ENCODE data around the gene PSD4.

The PSD4 gene

DNA sequence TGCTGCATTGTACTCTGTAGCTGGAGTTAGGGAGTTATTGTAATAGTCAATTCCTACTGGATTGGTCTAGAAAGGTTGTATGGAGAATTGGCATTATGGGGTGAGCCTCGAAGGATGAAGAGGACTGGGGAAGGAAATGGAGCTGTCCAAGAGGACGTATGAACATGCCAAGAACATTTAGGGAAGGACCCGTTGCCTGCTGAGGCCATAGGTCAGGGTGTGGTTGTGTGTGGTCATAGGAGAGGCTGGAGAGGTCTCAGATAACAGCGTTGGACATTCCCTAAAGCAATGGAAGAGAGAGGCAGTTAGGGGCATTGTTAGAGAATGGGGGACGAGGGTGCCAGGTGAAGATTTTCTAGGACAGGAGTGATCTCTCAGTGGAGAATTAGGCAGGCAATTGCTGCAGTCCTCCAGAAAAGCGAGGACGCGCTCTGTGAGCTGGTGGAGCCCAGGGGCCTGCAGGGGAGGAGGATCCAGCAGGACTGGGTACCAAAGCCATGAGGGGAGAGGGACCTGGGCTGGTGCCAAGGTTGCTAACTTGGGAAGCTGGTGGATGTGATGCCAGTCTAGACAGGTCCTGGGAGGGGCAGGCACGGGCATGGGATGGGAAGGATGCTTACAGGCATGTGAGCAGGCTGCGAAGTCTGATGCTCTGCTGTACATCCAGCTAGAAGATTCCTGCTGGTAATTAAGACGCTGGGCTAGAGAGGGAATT is 9.4 kb upstream of the PSD4 start:
- Histone ChIP-seq H3K27me3 (ENCODE audit: insufficient read depth, low read depth, severe bottlenecking) (no peaks in the 10 kb centered on the region), H3K36me3 (no peaks in the 10 kb centered on the region), H3K4me3 (ENCODE audit: low read depth, low read length) (no peak overlapping the region), H3K9me3 (ENCODE audit: severe bottlenecking) (no peaks in the 10 kb centered on the region), H3K27ac (no peak overlapping the region)
- no peak for DNase-seq
- TF ChIP-seq, protein P1, sequence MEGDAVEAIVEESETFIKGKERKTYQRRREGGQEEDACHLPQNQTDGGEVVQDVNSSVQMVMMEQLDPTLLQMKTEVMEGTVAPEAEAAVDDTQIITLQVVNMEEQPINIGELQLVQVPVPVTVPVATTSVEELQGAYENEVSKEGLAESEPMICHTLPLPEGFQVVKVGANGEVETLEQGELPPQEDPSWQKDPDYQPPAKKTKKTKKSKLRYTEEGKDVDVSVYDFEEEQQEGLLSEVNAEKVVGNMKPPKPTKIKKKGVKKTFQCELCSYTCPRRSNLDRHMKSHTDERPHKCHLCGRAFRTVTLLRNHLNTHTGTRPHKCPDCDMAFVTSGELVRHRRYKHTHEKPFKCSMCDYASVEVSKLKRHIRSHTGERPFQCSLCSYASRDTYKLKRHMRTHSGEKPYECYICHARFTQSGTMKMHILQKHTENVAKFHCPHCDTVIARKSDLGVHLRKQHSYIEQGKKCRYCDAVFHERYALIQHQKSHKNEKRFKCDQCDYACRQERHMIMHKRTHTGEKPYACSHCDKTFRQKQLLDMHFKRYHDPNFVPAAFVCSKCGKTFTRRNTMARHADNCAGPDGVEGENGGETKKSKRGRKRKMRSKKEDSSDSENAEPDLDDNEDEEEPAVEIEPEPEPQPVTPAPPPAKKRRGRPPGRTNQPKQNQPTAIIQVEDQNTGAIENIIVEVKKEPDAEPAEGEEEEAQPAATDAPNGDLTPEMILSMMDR (IDR thresholded peaks at IDR 0.05; ENCODE audit: low read depth, low read length), result no peak

DNA sequence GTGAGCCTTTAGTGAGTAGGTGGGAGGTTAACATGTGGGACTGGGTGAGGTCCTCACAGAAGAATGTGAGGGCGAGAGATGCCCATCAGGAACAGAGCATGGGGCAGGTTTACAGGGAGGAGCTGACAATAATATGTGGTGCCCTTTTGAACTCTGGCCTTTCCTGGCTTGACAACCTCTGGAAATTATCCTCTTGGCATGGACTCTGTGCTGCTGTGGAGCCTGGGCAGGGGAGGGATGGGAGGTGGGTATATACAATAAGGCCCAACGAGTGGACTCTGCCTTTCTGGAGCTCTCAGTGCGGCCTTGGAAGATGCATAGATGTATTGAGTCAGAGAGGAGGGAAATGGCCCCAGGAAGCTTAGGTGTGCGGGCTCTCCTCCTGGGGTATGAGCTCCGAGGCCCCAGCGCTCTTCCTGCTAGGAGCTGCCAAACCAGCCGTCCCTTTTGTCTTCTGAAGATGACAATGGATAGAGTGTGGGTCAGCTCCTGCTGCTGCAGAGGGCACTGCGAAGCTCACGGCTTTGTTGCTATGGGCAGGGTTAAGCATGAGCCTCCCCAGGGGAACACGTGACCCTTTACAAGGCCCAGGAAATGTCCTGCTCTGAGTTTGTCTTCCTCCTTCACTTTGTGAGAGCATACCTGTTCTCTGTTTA is 8.7 kb upstream of the PSD4 start:
- H3K36me3 ChIP-seq, result no peaks in the 10 kb centered on the region
- TF ChIP-seq, protein P1 (IDR thresholded peaks at IDR 0.05; ENCODE audit: low read depth, low read length), result no peak
- H3K4me3 ChIP-seq (ENCODE audit: low read depth, low read length), result no peak overlapping the region
- no peaks in the 10 kb centered on the region for H3K9me3 ChIP-seq (ENCODE audit: severe bottlenecking)
- H3K27ac ChIP-seq, result no peak overlapping the region
- peak; percentile 31 for DNase-seq
- no peaks in the 10 kb centered on the region for H3K27me3 ChIP-seq (ENCODE audit: insufficient read depth, low read depth, severe bottlenecking)

DNA sequence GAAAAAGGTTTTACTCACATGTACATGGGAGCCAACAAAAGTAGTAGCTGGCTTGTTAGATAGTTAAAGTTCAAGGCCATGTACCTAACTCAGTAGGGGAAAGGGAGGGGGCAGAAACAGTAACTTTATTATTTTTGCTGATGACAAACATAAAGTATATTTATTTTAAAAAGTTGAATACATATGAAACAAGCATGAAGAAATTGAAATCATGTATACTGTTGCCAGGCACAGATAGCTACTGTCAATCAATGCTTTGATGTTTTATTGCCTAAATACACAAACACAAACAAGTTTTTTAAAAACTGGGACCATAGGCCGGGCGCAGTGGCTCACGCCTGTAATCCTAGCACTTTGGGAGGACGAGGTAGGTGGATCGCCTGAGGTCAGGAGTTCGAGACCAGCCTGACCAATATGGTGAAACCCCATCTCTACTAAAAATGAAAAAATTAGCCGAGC is 7.6 kb upstream of the PSD4 start:
- no peak for DNase-seq
- Histone ChIP-seq H3K27me3 (ENCODE audit: insufficient read depth, low read depth, severe bottlenecking) (no peaks in the 10 kb centered on the region), H3K27ac (no peak overlapping the region), H3K4me3 (ENCODE audit: low read depth, low read length) (no peak overlapping the region), H3K9me3 (ENCODE audit: severe bottlenecking) (no peaks in the 10 kb centered on the region), H3K36me3 (no peaks in the 10 kb centered on the region)
- TF ChIP-seq, protein P1 (IDR thresholded peaks at IDR 0.05; ENCODE audit: low read depth, low read length), result no peak

DNA sequence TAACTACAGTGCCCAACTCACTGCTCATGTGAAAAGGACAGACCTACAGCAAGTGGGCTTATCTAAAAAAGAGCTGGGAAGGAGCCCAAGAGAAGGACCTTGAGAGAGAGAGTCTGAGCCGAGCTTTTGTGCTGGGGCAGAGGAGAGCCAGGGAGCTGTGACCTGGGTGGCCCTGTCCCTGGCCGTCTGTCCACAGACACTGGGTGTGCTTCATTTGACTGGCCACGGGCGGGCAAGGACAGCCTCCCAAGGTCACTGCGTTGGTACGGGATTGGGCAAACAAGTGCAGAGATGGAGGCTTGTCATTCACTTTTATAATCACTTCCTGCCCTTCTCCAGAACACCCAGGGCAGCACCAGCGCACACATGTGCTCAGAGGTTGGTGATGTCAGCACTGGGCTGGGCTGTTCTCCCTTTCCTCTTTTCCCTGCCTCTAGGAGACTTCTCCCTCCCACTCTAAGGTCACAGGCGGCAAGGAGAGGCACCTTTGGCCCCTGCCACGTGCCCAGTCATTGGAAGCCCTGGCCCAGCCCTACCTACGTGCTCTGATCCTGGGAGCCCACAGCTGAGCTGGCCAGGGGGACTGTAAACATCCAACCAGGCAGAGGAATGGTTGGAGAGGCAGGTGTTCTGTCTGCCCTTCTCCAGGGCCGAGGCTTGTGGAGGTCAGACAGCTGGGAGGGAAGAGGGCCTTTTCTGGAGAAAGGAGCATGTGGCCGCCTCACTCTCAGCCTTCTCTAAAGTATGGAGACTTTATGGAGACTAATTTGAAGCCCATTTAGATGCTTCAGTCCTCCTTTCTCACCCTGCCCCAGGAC is 6.4 kb upstream of the PSD4 start:
- no peak for DNase-seq
- Histone ChIP-seq H3K27ac (no peak overlapping the region), H3K36me3 (no peaks in the 10 kb centered on the region), H3K4me3 (ENCODE audit: low read depth, low read length) (no peak overlapping the region), H3K9me3 (ENCODE audit: severe bottlenecking) (no peaks in the 10 kb centered on the region), H3K27me3 (ENCODE audit: insufficient read depth, low read depth, severe bottlenecking) (no peaks in the 10 kb centered on the region)
- TF ChIP-seq, protein P1 (IDR thresholded peaks at IDR 0.05; ENCODE audit: low read depth, low read length), result no peak

DNA sequence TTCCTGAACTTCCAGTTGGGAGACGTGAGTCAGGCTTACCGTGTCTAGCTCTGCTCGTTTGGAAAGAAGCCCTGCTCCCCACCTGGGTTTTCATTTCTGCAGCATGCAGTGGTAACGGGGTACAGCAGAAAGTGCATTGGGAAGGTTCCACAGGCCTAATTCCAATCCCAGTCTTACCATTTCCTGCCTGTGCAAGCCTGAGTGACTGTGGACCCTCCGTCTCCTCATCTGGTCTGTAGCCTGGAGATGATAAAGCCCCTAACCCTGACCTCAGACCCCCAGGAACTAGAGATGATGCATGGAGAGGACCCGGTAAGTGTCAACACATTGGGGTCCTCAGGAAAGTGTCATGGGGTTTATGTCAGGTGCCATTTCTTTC is 5.8 kb upstream of the PSD4 start:
- Histone ChIP-seq H3K4me3 (ENCODE audit: low read depth, low read length) (no peak overlapping the region), H3K9me3 (ENCODE audit: severe bottlenecking) (no peaks in the 10 kb centered on the region), H3K27me3 (ENCODE audit: insufficient read depth, low read depth, severe bottlenecking) (no peaks in the 10 kb centered on the region), H3K27ac (no peak overlapping the region), H3K36me3 (no peaks in the 10 kb centered on the region)
- no peak for DNase-seq
- TF ChIP-seq, protein P1 (IDR thresholded peaks at IDR 0.05; ENCODE audit: low read depth, low read length), result no peak
